ENCODE results near the gene POLH. TPM values are rescaled to one million over a fixed set of nuclear protein-coding genes. Genes with fewer than 3 reads are reported as not detected.

Gene POLH
- total RNA-seq, 6 experiments from 2014 or later = 5.1 to 9.3 (median 6.8) TPM

GRCh38 chr6:43623880-43624785 lies 48.1 kb downstream of the POLH start:
- no peak overlapping the region for H3K27ac ChIP-seq
- 98% methylated on average over 6 of the region's 12 CpGs for WGBS (ENCODE audit: insufficient coverage, low coverage, low lambda C conversion rate, missing lambda C conversion rate)
- no peak for ATAC-seq
- no peak for DNase-seq
- no peak overlapping the region for H3K4me3 ChIP-seq
- no peaks in the 10 kb centered on the region for H3K9me3 ChIP-seq
- no peaks in the 10 kb centered on the region for H3K27me3 ChIP-seq
- peaks cover 0 to 53% (median 35%) of the 10 kb centered on the region in 4 donors for H3K36me3 ChIP-seq
- intact Hi-C loops (cut with DNase I) = no loop called here
- peaks cover 0 to 15% (median 7%) of the 10 kb centered on the region in 4 donors for H3K4me1 ChIP-seq
- TF ChIP-seq CTCF (IDR thresholded peaks at IDR 0.05) (no peak), POLR2A (IDR thresholded peaks at IDR 0.05) (no peak)

GRCh38 chr6:43624786-43625288 lies 48.9 kb downstream of the POLH start:
- Histone ChIP-seq H3K9me3 (no peaks in the 10 kb centered on the region), H3K27ac (no peak overlapping the region), H3K4me3 (no peak overlapping the region), H3K36me3 (peaks cover 0 to 52% (median 34%) of the 10 kb centered on the region in 4 donors), H3K4me1 (peaks cover 0 to 15% (median 7%) of the 10 kb centered on the region in 4 donors), H3K27me3 (no peaks in the 10 kb centered on the region)
- no CpG with 5 or more reads among the region's 7 CpGs for WGBS (ENCODE audit: insufficient coverage, low coverage, low lambda C conversion rate, missing lambda C conversion rate)
- intact Hi-C loops (cut with DNase I) = no loop called here
- TF ChIP-seq POLR2A (IDR thresholded peaks at IDR 0.05) = no peak
- no peak for TF ChIP-seq CTCF (IDR thresholded peaks at IDR 0.05)
- DNase-seq (no peak), ATAC-seq (no peak)

- TF ChIP-seq POLR2A (IDR thresholded peaks at IDR 0.05) (no peak), CTCF (IDR thresholded peaks at IDR 0.05) (no peak)
- H3K36me3 ChIP-seq = peaks cover 0 to 51% (median 31%) of the 10 kb centered on the region in 4 donors
- H3K4me1 ChIP-seq = peaks cover 0 to 19% (median 9%) of the 10 kb centered on the region in 4 donors
- DNase-seq = no peak
- intact Hi-C loops (cut with DNase I) = no loop called here
- no peak overlapping the region for H3K27ac ChIP-seq
- no peaks in the 10 kb centered on the region for H3K9me3 ChIP-seq
- ATAC-seq = no peak
- H3K27me3 ChIP-seq = no peaks in the 10 kb centered on the region
- no peak overlapping the region for H3K4me3 ChIP-seq
- WGBS (ENCODE audit: insufficient coverage, low coverage, low lambda C conversion rate, missing lambda C conversion rate) = 96% methylated on average over 11 of the region's 16 CpGs
These were observed 49.5 kb downstream of the POLH start for GRCh38 chr6:43625393-43625992.

- peak overlapping the region; percentile 52 to 68 (median 61) for H3K27ac ChIP-seq
- peak; percentile 65 for TF ChIP-seq POLR2A (IDR thresholded peaks at IDR 0.05)
- TF ChIP-seq CTCF (IDR thresholded peaks at IDR 0.05) = no peak
- DNase-seq (peak in 2 of 3 donors; percentile 76 to 79), ATAC-seq (peak; percentile 2 to 40 (median 16))
- peaks cover 0 to 19% (median 9%) of the 10 kb centered on the region in 4 donors for H3K4me1 ChIP-seq
- intact Hi-C loops (cut with DNase I) = no loop called here
- H3K4me3 ChIP-seq = no peak overlapping the region
- H3K27me3 ChIP-seq = no peaks in the 10 kb centered on the region
- H3K9me3 ChIP-seq = no peaks in the 10 kb centered on the region
- 22% methylated on average over 5 of the region's 5 CpGs for WGBS (ENCODE audit: insufficient coverage, low coverage, low lambda C conversion rate, missing lambda C conversion rate)
- peaks cover 0 to 34% (median 21%) of the 10 kb centered on the region in 4 donors for H3K36me3 ChIP-seq
These were observed 51.2 kb downstream of the POLH start for GRCh38 chr6:43627008-43627825.

Data from right lobe of liver (tissue), 6 donors.